ENCODE results near the gene MAF.

The MAF gene

DNA sequence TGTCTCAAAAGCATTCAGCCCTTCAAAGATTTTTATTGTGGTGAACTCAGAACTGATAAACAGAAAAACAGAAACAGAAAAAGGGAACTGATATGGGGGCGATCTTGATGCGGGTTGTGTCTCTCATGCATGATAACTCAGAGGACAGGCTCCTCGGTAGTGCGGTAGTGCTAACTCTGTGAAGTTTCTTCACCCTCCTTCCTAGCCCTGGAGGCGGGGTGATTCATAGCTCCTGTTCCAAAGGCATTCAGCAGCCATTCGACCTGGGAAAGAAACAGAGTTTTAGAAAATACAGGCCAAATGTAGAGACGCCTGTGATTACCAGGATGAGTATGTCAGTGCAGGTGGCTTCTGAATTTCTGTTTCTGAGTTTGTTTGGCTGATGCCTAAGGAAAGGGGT lies 5.5 kb upstream of the MAF start:
- no peaks in the 10 kb centered on the region for H3K9me3 ChIP-seq
- H3K4me1 ChIP-seq (ENCODE audit: control insufficient read depth in 1 of 2, insufficient read depth in 1 of 2, low read depth in 1 of 2, low read length in 1 of 2) = peaks cover 10 to 11% of the 10 kb centered on the region in 2 experiments
- no peaks in the 10 kb centered on the region for H3K36me3 ChIP-seq
- H3K4me3 ChIP-seq (ENCODE audit: low read depth in 1 of 2, low read length in 1 of 2) = no peak overlapping the region
- TF ChIP-seq CTCF (IDR thresholded peaks at IDR 0.05) = no peak
- no peak overlapping the region for H3K27ac ChIP-seq
- peaks cover 83% of the 10 kb centered on the region for H3K27me3 ChIP-seq

DNA sequence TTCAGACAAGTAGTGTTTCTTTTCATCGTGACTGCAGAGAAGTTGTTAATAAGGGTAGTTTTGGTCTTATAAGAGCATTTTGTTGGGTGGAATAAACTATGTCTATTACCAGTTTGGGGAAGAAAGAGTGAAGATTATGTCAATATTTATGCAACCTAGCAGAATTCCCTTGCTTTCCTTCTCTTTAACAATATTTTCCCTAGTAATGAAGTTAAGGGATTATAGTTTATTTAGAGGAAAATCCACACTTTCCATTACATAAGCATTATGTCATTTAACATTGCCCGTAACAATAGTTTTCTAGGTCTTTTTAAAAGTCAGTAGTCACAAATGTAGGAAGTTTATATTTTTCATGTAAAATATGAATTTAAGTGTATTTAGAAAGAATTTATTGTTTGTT lies 2.5 kb upstream of the MAF start:
- Histone ChIP-seq H3K9me3 (no peaks in the 10 kb centered on the region), H3K27ac (no peak overlapping the region), H3K4me1 (ENCODE audit: control insufficient read depth in 1 of 2, insufficient read depth in 1 of 2, low read depth in 1 of 2, low read length in 1 of 2) (peaks cover 22 to 27% of the 10 kb centered on the region in 2 experiments), H3K36me3 (no peaks in the 10 kb centered on the region), H3K4me3 (ENCODE audit: low read depth in 1 of 2, low read length in 1 of 2) (no peak overlapping the region), H3K27me3 (peaks cover 96% of the 10 kb centered on the region)
- no peak for TF ChIP-seq CTCF (IDR thresholded peaks at IDR 0.05)

- H3K27ac ChIP-seq = no peak overlapping the region
- H3K27me3 ChIP-seq = peaks cover 96% of the 10 kb centered on the region
- no peaks in the 10 kb centered on the region for H3K9me3 ChIP-seq
- peaks cover 22 to 27% of the 10 kb centered on the region in 2 experiments for H3K4me1 ChIP-seq (ENCODE audit: control insufficient read depth in 1 of 2, insufficient read depth in 1 of 2, low read depth in 1 of 2, low read length in 1 of 2)
- H3K36me3 ChIP-seq = no peaks in the 10 kb centered on the region
- H3K4me3 ChIP-seq (ENCODE audit: low read depth in 1 of 2, low read length in 1 of 2) = no peak overlapping the region
- TF ChIP-seq CTCF (IDR thresholded peaks at IDR 0.05) = no peak
Measured at GRCh38 chr16:79602628-79603014, 2.1 kb upstream of the MAF start.

- Histone ChIP-seq H3K36me3 (no peaks in the 10 kb centered on the region), H3K4me3 (ENCODE audit: low read depth in 1 of 2, low read length in 1 of 2) (peak overlapping the region; percentile 48 to 59), H3K9me3 (no peaks in the 10 kb centered on the region), H3K27me3 (peaks cover 98% of the 10 kb centered on the region), H3K4me1 (ENCODE audit: control insufficient read depth in 1 of 2, insufficient read depth in 1 of 2, low read depth in 1 of 2, low read length in 1 of 2) (peaks cover 22 to 27% of the 10 kb centered on the region in 2 experiments), H3K27ac (no peak overlapping the region)
- TF ChIP-seq CTCF (IDR thresholded peaks at IDR 0.05) = peak; percentile 38
Measured at GRCh38 chr16:79601931-79602627, 1.5 kb upstream of the MAF start.

- no peak overlapping the region for H3K27ac ChIP-seq
- no peak for TF ChIP-seq CTCF (IDR thresholded peaks at IDR 0.05)
- peaks cover 98% of the 10 kb centered on the region for H3K27me3 ChIP-seq
- peak overlapping the region; percentile 48 to 59 for H3K4me3 ChIP-seq (ENCODE audit: low read depth in 1 of 2, low read length in 1 of 2)
- H3K9me3 ChIP-seq = no peaks in the 10 kb centered on the region
- no peaks in the 10 kb centered on the region for H3K36me3 ChIP-seq
- H3K4me1 ChIP-seq (ENCODE audit: control insufficient read depth in 1 of 2, insufficient read depth in 1 of 2, low read depth in 1 of 2, low read length in 1 of 2) = peaks cover 22 to 27% of the 10 kb centered on the region in 2 experiments
Measured at GRCh38 chr16:79601092-79601930, 774 bp upstream of the MAF start.
